GM18526 (cell line): ENCODE measurements around the gene NTF3.

Experiments
- POLR2A ChIP-seq: IDR thresholded peaks from 3 replicates; pipeline ENCODE4 v1.6.1; 2011; ENCODE audit not compliant: insufficient read length; ENCODE audit errors: extremely low read depth

Gene NTF3

GRCh38 chr12:5440978-5441377 lies 9.1 kb downstream of the NTF3 start:
- TF ChIP-seq POLR2A, result no peak

GRCh38 chr12:5441497-5442236 lies 9.8 kb downstream of the NTF3 start:
- TF ChIP-seq POLR2A, result no peak

GRCh38 chr12:5442251-5443006 lies 10.5 kb downstream of the NTF3 start:
- TF ChIP-seq POLR2A, result no peak

GRCh38 chr12:5444520-5444919 lies 12.6 kb downstream of the NTF3 start:
- TF ChIP-seq POLR2A, result no peak

- TF ChIP-seq POLR2A, result no peak
These were observed 15.4 kb downstream of the NTF3 start for GRCh38 chr12:5447320-5447719.

GRCh38 chr12:5451251-5451650 lies 19.3 kb downstream of the NTF3 start:
- TF ChIP-seq POLR2A, result no peak

GRCh38 chr12:5452569-5452968 lies 20.7 kb downstream of the NTF3 start:
- TF ChIP-seq POLR2A, result no peak

- no peak for TF ChIP-seq POLR2A
These were observed 21.6 kb downstream of the NTF3 start for GRCh38 chr12:5453466-5453865.

GRCh38 chr12:5455045-5455444 lies 23.1 kb downstream of the NTF3 start:
- no peak for TF ChIP-seq POLR2A

GRCh38 chr12:5456030-5456429 lies 24.1 kb downstream of the NTF3 start:
- no peak for TF ChIP-seq POLR2A

GRCh38 chr12:5456906-5457305 lies 25.0 kb downstream of the NTF3 start:
- no peak for TF ChIP-seq POLR2A

GRCh38 chr12:5458229-5459050 lies 26.5 kb downstream of the NTF3 start:
- no peak for TF ChIP-seq POLR2A

- no peak for TF ChIP-seq POLR2A
These were observed 27.3 kb downstream of the NTF3 start for GRCh38 chr12:5459051-5459782.

GRCh38 chr12:5460817-5461216 lies 28.9 kb downstream of the NTF3 start:
- TF ChIP-seq POLR2A, result no peak

GRCh38 chr12:5461966-5462365 lies 30.1 kb downstream of the NTF3 start:
- TF ChIP-seq POLR2A, result no peak

GRCh38 chr12:5464096-5464495 lies 32.2 kb downstream of the NTF3 start:
- no peak for TF ChIP-seq POLR2A

GRCh38 chr12:5465384-5465783 lies 33.5 kb downstream of the NTF3 start:
- TF ChIP-seq POLR2A, result no peak
